GM12874 (cell line): ENCODE measurements around the gene SPOCK2.

Experiments
- TF ChIP-seq, protein P1 (sequence below): IDR thresholded peaks from 2 replicates; pipeline ENCODE4 v1.5.1; 2011; ENCODE audit warnings: low read depth, mild to moderate bottlenecking, control low read depth, low read length, moderate library complexity; ENCODE audit not compliant: insufficient read depth

The SPOCK2 gene

GRCh38 chr10:72014197-72014596 is 74.2 kb downstream of the SPOCK2 start:
- TF ChIP-seq, protein P1, sequence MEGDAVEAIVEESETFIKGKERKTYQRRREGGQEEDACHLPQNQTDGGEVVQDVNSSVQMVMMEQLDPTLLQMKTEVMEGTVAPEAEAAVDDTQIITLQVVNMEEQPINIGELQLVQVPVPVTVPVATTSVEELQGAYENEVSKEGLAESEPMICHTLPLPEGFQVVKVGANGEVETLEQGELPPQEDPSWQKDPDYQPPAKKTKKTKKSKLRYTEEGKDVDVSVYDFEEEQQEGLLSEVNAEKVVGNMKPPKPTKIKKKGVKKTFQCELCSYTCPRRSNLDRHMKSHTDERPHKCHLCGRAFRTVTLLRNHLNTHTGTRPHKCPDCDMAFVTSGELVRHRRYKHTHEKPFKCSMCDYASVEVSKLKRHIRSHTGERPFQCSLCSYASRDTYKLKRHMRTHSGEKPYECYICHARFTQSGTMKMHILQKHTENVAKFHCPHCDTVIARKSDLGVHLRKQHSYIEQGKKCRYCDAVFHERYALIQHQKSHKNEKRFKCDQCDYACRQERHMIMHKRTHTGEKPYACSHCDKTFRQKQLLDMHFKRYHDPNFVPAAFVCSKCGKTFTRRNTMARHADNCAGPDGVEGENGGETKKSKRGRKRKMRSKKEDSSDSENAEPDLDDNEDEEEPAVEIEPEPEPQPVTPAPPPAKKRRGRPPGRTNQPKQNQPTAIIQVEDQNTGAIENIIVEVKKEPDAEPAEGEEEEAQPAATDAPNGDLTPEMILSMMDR, result no peak

DNA sequence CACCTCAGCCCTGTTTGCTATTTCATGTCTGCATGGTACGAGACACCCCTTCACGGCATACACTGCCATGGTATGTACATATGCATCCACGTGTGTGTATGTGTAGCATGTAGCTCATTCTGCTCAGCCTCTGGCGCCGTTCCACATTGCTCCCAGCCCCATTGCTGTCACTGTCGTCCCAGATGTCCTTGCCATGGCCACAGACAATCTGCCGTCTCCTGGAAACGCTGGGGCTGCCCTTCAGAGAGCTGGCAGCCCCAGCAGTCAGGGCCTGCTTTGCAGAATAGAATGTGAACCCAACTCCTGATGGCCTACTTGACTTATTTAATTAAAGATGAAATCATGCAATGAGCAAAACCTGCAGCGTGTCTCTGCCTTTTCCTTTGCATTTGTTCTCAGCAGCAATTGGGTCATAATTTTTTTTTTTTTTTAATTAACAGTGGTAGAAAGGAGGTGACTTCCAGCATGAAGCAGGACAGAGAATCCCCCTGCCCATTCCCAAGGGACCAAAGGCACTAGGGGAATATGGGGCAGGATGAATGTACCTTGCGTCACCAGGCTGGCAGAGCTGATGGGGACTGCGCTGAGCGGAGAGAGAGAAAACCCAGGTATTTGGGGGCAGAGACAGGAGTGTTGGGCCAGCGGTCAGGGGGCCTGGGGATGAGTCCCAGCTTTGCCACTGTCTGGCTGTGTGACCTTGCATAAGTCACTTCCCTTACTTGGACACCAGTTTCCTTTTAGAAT is 75.0 kb downstream of the SPOCK2 start:
- TF ChIP-seq, protein P1, result no peak

- TF ChIP-seq, protein P1, result no peak
These were observed 75.6 kb downstream of the SPOCK2 start for GRCh38 chr10:72012796-72013195.

GRCh38 chr10:72011976-72012512 is 76.3 kb downstream of the SPOCK2 start:
- TF ChIP-seq, protein P1, result no peak

GRCh38 chr10:72011468-72011867 is 76.9 kb downstream of the SPOCK2 start:
- TF ChIP-seq, protein P1, result no peak

DNA sequence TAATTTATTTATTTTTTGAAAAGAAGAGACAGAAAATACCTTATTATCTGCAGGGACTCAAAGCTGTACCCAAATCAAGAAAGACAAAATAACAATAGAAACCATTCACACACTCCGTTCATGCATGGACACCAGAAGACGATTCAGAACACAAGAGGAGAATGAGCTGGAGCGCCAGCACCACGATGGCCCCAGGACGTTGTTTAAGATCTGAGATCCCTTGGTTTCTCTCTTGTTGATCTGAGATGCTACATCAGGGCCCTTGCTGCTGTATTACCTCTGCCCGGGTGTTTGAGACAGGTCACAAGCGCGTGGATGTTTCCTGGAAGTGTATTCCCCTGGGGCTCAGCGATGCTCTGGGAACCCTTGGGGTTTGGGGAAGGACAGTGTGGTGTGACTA is 77.3 kb downstream of the SPOCK2 start:
- TF ChIP-seq, protein P1, result no peak

GRCh38 chr10:72010234-72010973 is 77.9 kb downstream of the SPOCK2 start:
- TF ChIP-seq, protein P1, result no peak
